Adrenal gland (tissue), 5 donors: ENCODE measurements around the gene STON2.

Source experiments
- POLR2A ChIP-seq, 2 donors: fragments of 450-650 bp; IDR thresholded peaks; one replicate each; pipeline ENCODE4 v1.6.1; 2017; ENCODE audit warnings: antibody characterized with exemption in 2 of 2, mild to moderate bottlenecking in 2 of 2, moderate library complexity in 1 of 2
- TF ChIP-seq, protein P1 (sequence below), 6 experiments: fragments of 450-650 bp in 4 of 6; fragments of 200-600 bp in 2 of 6; sonication (generic) in 1 of 6; IDR thresholded peaks; 1 replicate in 5 of 6; 2 replicates in 1 of 6; pipeline versions ENCODE4 v1.5.1 to v1.8.0; 2016 to 2021; ENCODE audit warnings: antibody characterized with exemption in 6 of 6, mild to moderate bottlenecking in 2 of 6, moderate library complexity in 1 of 6
- donor health status: DM: no; HTN: no; CAD: no.

DNA sequence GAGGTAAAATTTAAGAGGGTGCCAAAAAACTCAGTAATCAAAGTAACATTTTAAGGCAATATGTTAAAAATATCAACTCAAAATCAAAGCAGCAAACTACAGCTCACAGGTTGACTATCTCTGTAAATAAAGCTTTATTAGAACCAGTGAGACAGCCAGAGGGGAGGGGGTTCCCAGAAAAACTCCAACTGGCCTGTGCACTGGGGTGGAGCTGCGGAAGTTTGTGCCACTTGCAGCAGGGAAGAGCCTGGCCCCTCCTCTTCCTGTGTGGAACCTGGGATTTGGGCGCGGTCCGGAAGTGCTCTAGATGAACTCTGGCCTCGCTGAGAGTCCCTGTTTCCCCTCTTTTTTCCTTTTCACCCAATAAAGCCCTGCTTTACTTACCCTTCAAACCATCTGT lies 8.1 kb downstream of the STON2 start:
- no peak for TF ChIP-seq POLR2A (IDR thresholded peaks at IDR 0.05)
- TF ChIP-seq, protein P1, sequence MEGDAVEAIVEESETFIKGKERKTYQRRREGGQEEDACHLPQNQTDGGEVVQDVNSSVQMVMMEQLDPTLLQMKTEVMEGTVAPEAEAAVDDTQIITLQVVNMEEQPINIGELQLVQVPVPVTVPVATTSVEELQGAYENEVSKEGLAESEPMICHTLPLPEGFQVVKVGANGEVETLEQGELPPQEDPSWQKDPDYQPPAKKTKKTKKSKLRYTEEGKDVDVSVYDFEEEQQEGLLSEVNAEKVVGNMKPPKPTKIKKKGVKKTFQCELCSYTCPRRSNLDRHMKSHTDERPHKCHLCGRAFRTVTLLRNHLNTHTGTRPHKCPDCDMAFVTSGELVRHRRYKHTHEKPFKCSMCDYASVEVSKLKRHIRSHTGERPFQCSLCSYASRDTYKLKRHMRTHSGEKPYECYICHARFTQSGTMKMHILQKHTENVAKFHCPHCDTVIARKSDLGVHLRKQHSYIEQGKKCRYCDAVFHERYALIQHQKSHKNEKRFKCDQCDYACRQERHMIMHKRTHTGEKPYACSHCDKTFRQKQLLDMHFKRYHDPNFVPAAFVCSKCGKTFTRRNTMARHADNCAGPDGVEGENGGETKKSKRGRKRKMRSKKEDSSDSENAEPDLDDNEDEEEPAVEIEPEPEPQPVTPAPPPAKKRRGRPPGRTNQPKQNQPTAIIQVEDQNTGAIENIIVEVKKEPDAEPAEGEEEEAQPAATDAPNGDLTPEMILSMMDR (IDR thresholded peaks at IDR 0.05), result no peak
